Osteoblast (primary cell): Measurements from ENCODE around the gene RPL10A. TPM values are rescaled to one million over a fixed set of nuclear protein-coding genes. Genes with fewer than 3 reads are reported as not detected.

Experiments used
- DNase-seq: peaks from one replicate; pipeline ENCODE4 v3.0.0; 2011; ENCODE audit warnings: low spot score, mixed read lengths; ENCODE audit not compliant: insufficient read length; ENCODE audit errors: missing footprints
- H2AFZ ChIP-seq: 2 replicates; pipeline ENCODE4 v1.6.0; 2011; ENCODE audit warnings: mild to moderate bottlenecking, low read length
- H3K27ac ChIP-seq: 2 replicates; pipeline ENCODE4 v1.5.1; 2011; ENCODE audit warnings: mild to moderate bottlenecking, low read depth, low read length, moderate library complexity
- H3K27me3 ChIP-seq: 2 replicates; pipeline ENCODE4 v1.6.0; 2012; ENCODE audit warnings: mild to moderate bottlenecking, control low read depth, inconsistent platforms, low read length, moderate library complexity; ENCODE audit not compliant: insufficient read depth
- H3K36me3 ChIP-seq: 2 replicates; pipeline ENCODE4 v1.5.1; 2011; ENCODE audit warnings: mild to moderate bottlenecking, low read length, control low read depth, moderate library complexity; ENCODE audit not compliant: insufficient read depth
- H3K4me1 ChIP-seq: 2 replicates; pipeline ENCODE4 v1.5.1; 2011; ENCODE audit warnings: mild to moderate bottlenecking, low read length, control low read depth, moderate library complexity; ENCODE audit not compliant: insufficient read depth
- H3K4me2 ChIP-seq: 2 replicates; pipeline ENCODE4 v1.6.0; 2011; ENCODE audit warnings: mild to moderate bottlenecking, low read length; ENCODE audit not compliant: insufficient read depth
- H3K4me3 ChIP-seq: fragments of 200-600 bp; sonication (generic); 3 replicates; pipeline ENCODE4 v1.5.1; 2012; ENCODE audit warnings: mild to moderate bottlenecking, low read length, inconsistent platforms; ENCODE audit not compliant: insufficient read depth
- H3K79me2 ChIP-seq: 2 replicates; pipeline ENCODE4 v1.6.0; 2012; ENCODE audit warnings: mild to moderate bottlenecking, low read length, control low read depth, inconsistent platforms; ENCODE audit not compliant: insufficient read depth
- H3K9me3 ChIP-seq: 2 replicates; pipeline ENCODE4 v1.5.1; 2011; ENCODE audit warnings: low read depth, low read length, control low read depth
- H4K20me1 ChIP-seq: 2 replicates; pipeline ENCODE4 v1.6.0; 2012; ENCODE audit warnings: mild to moderate bottlenecking, low read length, control low read depth; ENCODE audit not compliant: insufficient read depth
- CTCF ChIP-seq: IDR thresholded peaks from 2 replicates; pipeline ENCODE4 v1.5.1; 2011; ENCODE audit warnings: mild to moderate bottlenecking, low read depth, low read length, moderate library complexity; ENCODE audit errors: extremely low read depth
- total RNA-seq: library from RNA; depleted of rRNA; stranded (reverse); fragments of >200 nt; gene quantifications from 2 replicates; pipeline ENCODE4 v1.2.3, GENCODE V29; 2012

RPL10A gene
- total RNA-seq, 1 donor, result 1,373 TPM

- H3K4me3 ChIP-seq, result peak overlapping the region; percentile 99
- H3K79me2 ChIP-seq, result peaks cover 30% of the 10 kb centered on the region
- peaks cover 49% of the 10 kb centered on the region for H3K36me3 ChIP-seq
- no peaks in the 10 kb centered on the region for H3K9me3 ChIP-seq
- DNase-seq, result peak; percentile 73
- no peaks in the 10 kb centered on the region for H3K27me3 ChIP-seq
- peaks cover 47% of the 10 kb centered on the region for H4K20me1 ChIP-seq
- H3K4me1 ChIP-seq, result peaks cover 24% of the 10 kb centered on the region
- no peak for TF ChIP-seq CTCF
- peak overlapping the region; percentile 93 for H3K27ac ChIP-seq
- peak overlapping the region; percentile 95 for H3K4me2 ChIP-seq
- H2AFZ ChIP-seq, result no peak overlapping the region
Observed at GRCh38 chr6:35468980-35469750, 964 bp downstream of the RPL10A start.

GRCh38 chr6:35469751-35470662, 1.8 kb downstream of the RPL10A start:
- Histone ChIP-seq H3K36me3 (peaks cover 56% of the 10 kb centered on the region), H3K4me1 (peaks cover 24% of the 10 kb centered on the region), H3K79me2 (peaks cover 30% of the 10 kb centered on the region), H3K27ac (peak overlapping the region; percentile 93), H3K4me3 (peak overlapping the region; percentile 99), H3K9me3 (no peaks in the 10 kb centered on the region), H3K4me2 (peak overlapping the region; percentile 95), H4K20me1 (peaks cover 47% of the 10 kb centered on the region), H2AFZ (no peak overlapping the region), H3K27me3 (no peaks in the 10 kb centered on the region)
- DNase-seq, result peak; percentile 88
- no peak for TF ChIP-seq CTCF

- no peak for TF ChIP-seq CTCF
- H3K4me1 ChIP-seq, result peaks cover 24% of the 10 kb centered on the region
- no peak overlapping the region for H2AFZ ChIP-seq
- H3K79me2 ChIP-seq, result peaks cover 30% of the 10 kb centered on the region
- no peak overlapping the region for H3K27ac ChIP-seq
- H4K20me1 ChIP-seq, result peaks cover 47% of the 10 kb centered on the region
- no peaks in the 10 kb centered on the region for H3K27me3 ChIP-seq
- H3K4me3 ChIP-seq, result peak overlapping the region; percentile 99
- H3K36me3 ChIP-seq, result peaks cover 58% of the 10 kb centered on the region
- peak; percentile 61 for DNase-seq
- no peaks in the 10 kb centered on the region for H3K9me3 ChIP-seq
- peak overlapping the region; percentile 95 for H3K4me2 ChIP-seq
Observed at GRCh38 chr6:35470663-35471120, 2.5 kb downstream of the RPL10A start.
